Left colon (tissue), 2 donors: ENCODE measurements around the gene ARIH2. TPM values are rescaled to one million over a fixed set of nuclear protein-coding genes. Genes with fewer than 3 reads are reported as not detected.

Source experiments
- ATAC-seq: fragments of 200-7000 bp; cut with Tn5 transposase; one replicate; pipeline ENCODE4 v1.9.1; 2020; ENCODE audit warnings: mild to moderate bottlenecking, moderate library complexity
- DNase-seq, 2 donors: peaks; one replicate each; pipeline ENCODE4 v3.0.0-alpha.2; 2020
- intact Hi-C, 2 donors: fragments of 100-400 bp; cut with DNase I in 1 of 2; cut with micrococcal nuclease in 1 of 2; formaldehyde crosslinking; loops; one replicate each; pipeline versions ENCODE4 v1.11.2 to v1.14.0; 2022; cut with DNase I, micrococcal nuclease
- total RNA-seq, 2 donors: library from RNA; stranded (reverse); fragmentation: NEBNext Ultra II Directional; extraction: Animal tissue kit (Norgen Biotek cat#: 25700); gene quantifications; one replicate each; pipeline ENCODE4 v1.2.1, GENCODE V29; 2021
- donor health status: DM: no; HTN: no; CAD: no.
- donor health status: DM: yes; HTN: yes; CAD: no.

ARIH2 gene
- total RNA-seq, 2 donors from 2014 or later = 72.3 to 82.0 TPM

DNA sequence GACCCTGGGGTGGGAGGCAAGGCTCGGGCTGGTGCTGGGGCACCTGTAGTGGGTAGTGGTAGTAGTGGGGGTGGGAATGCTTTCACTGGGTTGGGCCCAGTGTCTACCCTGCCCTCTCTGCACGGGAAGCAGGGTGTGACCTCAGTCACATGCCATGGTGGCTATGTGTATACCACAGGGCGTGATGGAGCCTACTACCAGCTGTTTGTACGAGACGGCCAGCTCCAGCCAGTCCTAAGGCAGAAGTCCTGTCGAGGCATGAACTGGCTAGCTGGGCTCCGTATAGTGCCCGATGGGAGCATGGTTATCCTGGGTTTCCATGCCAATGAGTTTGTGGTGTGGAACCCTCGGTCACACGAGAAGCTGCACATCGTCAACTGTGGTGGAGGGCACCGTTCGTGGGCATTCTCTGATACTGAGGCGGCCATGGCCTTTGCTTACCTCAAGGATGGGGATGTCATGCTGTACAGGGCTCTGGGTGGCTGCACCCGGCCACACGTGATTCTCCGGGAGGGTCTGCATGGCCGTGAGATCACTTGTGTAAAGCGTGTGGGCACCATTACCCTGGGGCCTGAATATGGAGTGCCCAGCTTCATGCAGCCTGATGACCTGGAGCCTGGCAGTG lies 94.6 kb downstream of the ARIH2 start:
- intact Hi-C loops = no loop called here
- DNase-seq (no peak), ATAC-seq (no peak)

DNA sequence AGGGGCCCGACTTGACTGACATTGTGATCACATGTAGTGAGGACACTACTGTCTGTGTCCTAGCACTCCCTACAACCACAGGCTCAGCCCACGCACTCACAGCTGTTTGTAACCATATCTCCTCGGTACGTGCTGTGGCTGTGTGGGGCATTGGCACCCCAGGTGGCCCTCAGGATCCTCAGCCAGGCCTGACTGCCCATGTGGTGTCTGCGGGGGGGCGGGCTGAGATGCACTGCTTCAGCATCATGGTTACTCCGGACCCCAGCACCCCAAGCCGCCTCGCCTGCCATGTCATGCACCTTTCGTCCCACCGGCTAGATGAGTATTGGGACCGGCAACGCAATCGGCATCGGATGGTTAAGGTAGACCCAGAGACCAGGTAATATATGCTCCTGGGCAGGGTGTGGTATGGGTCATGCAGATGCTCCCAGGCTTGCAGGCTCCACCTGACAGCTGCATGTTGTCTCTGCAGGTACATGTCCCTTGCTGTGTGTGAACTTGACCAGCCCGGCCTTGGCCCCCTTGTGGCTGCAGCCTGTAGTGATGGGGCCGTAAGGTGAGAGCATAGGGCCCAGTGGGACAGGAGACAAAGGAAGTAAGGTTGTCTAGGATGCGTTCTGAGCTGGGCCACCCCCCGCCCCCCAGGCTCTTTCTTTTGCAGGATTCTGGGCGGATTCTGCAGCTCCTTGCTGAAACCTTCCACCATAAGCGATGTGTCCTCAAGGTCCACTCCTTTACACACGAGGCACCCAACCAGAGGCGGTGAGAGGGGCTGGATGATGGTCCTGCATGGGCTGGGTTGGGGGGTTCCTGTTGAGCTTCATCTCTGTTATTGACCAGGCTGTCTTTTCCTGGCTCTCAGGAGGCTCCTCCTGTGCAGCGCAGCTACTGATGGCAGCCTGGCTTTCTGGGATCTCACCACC lies 95.4 kb downstream of the ARIH2 start:
- intact Hi-C loops = no loop called here
- peak; percentile 39 for ATAC-seq
- peak in 1 of 2 donors; percentile 76 for DNase-seq

DNA sequence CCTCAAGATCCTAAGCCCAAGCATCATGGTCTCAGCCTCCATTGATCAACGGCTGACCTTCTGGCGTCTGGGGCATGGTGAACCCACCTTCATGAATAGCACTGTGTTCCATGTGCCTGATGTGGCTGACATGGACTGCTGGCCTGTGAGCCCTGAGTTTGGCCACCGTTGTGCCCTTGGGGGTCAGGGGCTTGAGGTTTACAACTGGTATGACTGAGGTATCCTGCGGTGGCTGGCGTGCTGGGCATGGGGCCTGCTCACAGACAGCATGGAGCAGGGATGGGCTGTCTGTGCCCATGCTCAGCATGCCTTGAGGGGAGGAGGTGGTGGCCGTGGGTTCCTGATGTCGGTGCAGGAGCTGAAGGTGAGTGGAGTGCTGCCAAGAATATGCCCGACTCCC lies 96.4 kb downstream of the ARIH2 start:
- DNase-seq (no peak), ATAC-seq (no peak)
- intact Hi-C loops = no loop called here

DNA sequence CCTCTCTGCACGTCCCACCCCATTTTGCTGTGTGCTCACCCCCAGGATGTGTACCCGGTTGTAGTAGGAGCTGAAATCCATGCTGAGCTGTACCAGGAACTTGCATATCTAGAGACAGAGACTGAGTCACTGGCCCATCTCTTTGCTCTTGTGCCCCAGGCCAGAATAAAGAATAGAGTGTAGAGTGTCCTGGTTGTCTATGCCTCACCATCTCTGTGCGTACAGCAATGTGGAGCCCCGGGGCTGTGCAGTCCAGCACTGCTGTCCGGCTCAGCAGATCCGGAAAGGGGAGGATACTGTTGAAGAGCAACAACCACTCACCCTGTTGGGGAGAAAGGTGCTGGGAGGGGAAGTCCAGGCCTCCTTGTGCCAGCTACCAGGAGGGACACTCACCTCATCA lies 97.1 kb downstream of the ARIH2 start:
- intact Hi-C loops = no loop called here
- ATAC-seq (no peak), DNase-seq (no peak)

DNA sequence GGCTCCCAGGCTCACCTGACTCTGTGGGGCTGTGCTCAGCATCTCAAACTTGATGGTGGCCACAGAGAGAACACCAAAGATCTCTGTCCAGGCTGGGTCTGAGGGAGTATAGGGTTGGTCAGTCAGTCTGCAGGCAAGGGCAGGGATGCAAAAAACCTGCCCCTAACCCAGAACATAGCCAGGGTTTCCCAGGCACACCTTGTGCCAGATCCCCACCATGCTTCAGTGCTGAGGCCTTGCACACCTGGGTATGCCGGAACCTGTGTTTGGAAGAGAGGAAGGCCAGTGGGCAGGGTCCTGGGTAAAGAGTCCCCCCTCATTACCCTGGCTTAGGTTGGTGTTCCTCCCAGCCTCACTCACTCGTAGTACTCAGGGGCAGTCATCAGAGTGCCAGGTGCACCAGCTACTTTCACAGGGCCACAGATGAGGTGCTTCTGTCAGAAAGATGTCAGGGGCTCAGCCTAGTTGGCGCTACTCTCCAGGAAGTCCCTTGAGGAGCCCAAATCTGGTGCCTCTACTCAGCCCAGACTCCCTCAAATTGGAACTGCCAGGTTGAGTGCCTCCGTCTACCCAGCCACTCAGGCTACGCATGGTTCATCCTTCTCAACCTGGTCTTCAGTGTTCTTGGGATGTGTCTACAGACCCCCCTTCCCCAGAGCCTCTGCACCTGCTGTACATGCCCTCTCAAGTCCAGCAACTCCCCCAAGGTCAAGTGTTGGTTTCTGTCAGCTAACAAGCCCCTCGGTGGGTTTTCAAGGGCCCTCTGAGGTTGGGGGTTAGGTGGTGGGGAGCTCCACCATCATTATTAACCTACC lies 98.0 kb downstream of the ARIH2 start:
- DNase-seq = no peak
- intact Hi-C loops = no loop called here
- no peak for ATAC-seq

DNA sequence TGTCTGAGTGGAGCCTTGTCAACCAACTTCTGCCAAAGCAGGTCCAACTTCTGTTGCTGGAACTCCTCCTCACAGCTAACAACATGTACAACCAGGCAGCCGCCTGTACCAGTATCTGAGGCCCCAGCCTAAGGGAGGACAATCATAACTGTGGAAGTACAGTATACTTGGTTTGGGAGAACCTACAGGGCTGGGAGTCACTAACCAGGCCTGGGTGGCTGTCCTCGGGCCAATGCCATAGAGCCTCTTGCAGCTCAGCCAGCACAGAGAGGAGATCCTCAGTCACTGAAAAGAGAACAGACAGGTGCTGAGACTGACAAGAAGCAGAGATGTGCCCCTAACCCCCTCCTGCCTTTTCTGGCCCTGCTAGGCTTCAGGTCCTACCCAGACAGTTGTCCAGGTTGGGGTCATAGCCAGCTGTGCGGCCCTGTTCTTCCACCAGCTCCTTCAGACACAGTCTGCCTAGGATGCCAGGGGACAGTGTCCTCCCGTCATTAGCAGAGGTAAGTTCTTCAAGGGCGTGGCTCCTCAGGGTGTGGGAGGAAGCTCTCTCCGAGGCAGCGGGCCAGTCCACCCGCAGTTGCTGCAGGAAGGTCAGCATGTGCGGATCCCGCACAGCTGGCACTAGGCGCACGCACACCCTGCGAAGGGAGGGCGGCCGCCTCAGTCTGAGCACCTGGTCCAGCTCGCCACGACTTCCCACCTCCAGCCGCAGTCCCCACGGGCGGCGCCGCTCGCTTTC lies 98.8 kb downstream of the ARIH2 start:
- DNase-seq = peak in 1 of 2 donors; percentile 80
- intact Hi-C loops = no loop called here
- ATAC-seq = peak; percentile 33

DNA sequence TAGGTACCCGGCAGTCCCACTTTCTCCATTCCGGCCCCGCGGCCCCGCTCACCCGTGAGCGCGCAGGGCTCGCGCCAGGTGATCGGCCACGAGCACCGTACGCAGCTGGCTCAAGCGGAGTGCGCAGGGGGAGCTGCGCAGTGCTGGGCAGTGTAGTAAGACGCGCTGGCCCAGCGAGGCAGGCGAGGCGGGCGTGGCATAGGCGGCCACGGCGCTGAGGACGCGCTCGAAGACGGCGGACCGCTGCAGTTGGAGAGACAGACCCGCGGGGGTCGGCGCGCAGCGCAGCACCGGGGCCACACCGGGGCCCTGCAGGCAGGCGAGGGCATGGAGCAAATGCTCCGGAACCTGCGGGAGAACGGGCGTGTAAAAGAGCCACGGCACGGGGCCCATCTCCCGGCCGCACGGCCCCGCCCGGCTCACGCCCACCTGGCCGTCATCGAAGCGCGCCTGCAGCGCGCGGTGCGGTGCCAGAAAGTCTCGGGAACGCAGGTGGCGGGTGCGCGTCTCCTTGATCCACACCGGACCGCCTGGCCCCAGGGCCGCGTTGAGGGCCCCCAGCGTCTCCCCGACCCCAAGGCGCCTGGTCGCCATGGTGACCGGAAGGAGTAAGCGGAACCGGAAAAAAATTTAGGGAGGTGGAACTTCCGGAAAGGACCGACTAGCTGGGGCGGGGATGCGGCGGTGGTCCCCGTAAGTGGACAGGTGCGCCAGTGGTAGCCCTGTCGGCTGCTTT lies 99.5 kb downstream of the ARIH2 start, which contains the start of gene DALRD3:
DALRD3 (minus strand) TSS at position 610 of the 736 bp plus-strand sequence; CDS start at position 594, 16 bp downstream.
- DNase-seq = peak; percentile 73 to 79
- intact Hi-C loops = no loop called here
- ATAC-seq = peak; percentile 25

DNA sequence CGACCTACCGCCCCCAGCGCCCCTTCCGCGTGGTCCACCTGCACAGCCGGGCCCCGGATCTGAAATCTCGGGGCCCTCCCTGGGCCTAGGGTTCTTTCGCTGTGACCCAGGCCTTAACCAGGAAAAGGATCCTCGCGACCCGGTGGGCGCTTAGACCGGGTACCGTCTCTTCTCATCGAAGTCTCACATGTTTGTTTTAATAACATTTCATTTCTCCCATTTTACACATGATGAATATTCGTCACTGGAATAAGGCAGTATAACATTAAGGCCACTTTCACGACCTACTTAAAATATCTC lies 100.0 kb downstream of the ARIH2 start:
- intact Hi-C loops = no loop called here
- DNase-seq = no peak
- no peak for ATAC-seq

DNA sequence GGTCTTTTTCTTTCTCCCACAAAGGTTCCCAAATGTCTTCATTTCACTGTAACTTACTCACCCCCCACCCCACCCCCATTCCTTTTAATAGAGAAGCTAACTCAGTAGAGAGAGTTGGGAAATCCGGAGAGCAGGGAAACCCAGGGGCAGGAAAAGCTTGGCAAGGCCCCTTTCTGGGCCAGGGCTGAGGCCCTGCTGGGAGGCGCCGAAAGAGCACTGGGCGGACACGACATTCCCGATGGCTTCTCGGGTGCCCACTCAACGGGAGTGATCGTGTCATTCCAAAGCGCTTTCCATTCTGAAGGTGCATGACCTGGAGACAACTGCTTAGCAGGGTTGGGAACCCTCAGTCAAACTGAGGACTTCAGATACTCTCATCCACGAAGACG lies 101.3 kb downstream of the ARIH2 start:
- ATAC-seq = no peak
- intact Hi-C loops = no loop called here
- peak in 1 of 2 donors; percentile 37 for DNase-seq

DNA sequence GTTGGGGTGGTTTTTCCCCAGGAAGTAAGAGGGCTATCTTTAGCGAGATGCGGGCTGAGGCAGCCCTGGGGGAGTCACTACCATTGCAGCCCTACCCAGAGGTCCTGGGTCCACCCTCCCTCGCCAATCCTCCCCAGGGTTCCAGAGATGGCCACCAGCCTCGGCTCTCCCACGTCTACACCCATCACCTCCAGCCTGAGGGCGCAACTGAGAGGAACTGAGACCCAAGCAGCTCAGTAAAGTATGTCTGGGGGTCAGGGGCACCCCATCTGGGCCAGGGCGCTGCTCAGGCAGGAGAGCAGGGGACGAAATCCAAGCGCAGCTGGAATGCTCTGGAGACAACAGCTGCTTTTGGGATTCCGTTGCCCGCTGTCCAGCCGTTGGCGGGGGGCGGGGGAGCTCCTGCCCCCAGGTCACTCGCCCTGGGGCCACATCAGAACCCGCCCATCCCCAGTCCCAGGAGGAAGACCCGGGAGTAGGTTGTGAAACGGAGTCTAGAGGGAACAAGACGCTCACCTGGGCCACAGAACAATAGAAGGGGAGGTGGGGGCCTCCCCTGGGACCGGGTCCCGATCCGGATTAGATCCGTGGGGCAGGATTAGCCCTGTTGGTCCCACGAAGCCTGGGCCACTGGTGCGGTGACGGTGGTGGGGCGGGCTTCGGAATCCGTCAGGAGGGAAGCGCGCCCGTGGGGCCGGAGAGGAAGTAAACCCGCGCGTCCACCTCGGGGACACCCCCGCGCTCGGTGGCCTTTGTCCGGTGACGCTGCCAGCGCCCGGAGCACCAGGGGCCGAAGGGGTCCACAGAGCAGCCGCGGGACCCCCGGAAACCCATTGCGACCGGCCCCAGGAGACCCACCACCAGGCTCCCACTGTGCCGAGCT lies 101.9 kb downstream of the ARIH2 start:
- peak; percentile 64 to 80 for DNase-seq
- intact Hi-C loops = no loop called here
- ATAC-seq = peak; percentile 34

DNA sequence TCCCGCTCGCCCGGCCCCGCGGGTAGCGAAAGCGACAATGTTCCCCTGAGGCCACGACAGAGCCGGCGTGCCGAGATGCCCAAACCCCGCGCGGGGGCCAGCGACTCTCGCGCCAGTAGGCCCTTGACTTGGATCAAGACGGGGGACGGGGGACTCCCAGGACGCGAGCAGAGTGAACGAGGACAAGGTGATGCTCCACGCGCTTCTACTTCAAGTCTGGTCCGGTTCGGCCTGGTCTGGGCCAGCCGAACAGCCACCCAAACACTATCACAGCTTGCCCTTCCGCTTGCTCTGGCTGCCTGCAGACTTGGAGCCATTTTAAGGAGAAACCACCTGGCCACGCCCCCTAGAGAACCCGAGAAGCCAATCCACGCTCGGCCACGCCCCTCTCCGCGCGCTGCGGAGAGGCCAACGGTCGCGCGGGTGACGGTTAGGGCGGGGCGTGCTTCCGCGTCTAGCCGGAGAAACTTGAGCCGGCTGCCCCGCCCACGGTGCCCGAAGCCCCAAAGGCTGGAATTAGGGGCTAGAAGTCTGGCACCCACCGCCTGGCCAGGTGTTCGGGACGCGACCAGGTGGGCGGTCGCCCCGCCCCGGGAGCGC lies 102.7 kb downstream of the ARIH2 start:
- DNase-seq (peak; percentile 99 to 100), ATAC-seq (peak; percentile 68)
- intact Hi-C loops = no loop called here

DNA sequence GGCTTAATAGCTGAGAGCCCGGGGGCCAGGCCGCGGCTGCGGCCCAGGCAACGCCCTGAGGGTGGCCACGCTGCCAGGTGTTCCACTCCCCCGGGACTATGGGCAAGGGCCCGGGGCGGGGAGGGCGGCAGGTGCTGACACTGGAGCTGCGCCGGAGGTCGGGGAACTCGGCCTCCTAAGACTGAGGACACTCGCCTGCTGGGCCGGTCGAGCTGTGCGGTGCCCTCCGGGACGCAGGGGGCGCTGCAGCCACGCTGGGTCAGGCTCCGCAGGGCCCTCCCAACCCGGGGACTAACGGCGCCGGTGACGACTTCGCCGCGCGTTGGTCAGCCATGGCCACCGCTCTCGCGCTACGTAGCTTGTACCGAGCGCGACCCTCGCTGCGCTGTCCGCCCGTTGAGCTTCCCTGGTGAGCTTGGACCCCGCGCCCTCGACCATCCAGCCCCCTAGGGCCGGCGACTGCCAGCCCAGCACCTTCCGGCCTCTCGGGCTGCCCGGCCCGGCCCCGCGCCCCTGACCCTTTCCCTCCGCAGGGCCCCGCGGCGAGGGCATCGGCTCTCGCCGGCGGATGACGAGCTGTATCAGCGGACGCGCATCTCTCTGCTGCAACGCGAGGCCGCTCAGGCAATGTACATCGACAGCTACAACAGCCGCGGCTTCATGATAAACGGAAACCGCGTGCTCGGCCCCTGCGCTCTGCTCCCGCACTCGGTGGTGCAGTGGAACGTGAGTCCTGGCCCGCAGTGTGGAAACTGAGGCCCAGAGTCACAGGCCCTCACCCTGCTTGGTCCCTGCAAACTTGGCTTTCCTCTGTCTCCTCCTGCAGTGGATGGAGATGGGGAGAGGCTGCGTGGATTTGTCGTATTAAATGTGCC lies 103.4 kb downstream of the ARIH2 start, which contains the start of gene NDUFAF3:
NDUFAF3 (plus strand) TSS at position 309 of the 875 bp plus-strand sequence; CDS start at position 333, 24 bp downstream.
- DNase-seq (peak; percentile 90 to 94), ATAC-seq (peak; percentile 62)
- intact Hi-C loops = no loop called here

DNA sequence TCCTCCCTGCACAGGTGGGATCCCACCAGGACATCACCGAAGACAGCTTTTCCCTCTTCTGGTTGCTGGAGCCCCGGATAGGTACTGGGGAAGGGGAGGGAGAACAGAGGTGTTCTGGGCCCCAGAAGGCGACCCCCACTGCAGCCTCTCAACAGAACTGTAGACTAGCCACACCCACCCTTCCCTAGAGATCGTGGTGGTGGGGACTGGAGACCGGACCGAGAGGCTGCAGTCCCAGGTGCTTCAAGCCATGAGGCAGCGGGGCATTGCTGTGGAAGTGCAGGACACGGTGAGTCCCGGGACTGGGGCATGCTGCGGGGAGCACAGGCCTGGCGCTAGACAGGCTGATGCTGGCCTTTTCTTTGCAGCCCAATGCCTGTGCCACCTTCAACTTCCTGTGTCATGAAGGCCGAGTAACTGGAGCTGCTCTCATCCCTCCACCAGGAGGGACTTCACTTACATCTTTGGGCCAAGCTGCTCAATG lies 104.1 kb downstream of the ARIH2 start:
- ATAC-seq (no peak), DNase-seq (peak in 1 of 2 donors; percentile 32)
- intact Hi-C loops = no loop called here

DNA sequence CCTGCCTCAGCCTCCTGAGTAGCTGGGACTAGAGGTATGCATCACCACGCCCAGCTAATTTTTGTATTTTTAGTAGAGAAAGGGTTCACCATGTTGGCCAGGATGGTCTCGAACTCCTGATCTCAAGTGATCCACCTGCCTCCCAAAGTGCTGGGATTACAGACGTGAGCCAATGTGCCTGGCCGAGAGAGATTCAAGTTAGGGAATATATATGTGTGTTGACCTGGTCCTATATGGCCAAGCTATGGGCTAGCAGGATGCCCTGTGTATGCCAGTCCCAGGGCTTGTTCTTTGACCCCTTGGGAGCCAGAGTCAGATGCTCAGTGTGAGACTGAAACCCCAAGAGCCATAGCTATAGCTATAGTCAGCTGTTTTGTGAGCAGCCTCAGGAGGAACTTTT lies 105.1 kb downstream of the ARIH2 start:
- DNase-seq (no peak), ATAC-seq (no peak)
- intact Hi-C loops = no loop called here

DNA sequence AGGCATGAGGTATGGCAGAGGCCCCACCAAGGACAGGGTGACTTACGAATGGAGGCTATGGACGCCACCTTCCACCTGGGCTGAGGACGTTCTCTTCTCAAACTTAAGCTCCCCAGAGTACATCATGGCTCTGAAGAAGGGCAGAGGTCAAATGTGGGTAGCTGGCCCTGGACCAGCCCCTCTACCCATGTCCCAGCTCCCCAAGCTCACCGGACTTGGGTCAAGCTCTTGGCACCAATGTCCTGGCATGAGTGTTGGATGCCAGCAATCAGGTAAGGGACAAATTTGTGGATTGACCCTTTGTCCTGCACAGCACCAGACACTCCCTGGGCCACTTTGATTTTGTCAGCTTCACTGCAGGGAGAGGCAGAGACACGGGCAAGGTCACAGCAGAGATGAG lies 105.8 kb downstream of the ARIH2 start:
- intact Hi-C loops = no loop called here
- ATAC-seq = no peak
- DNase-seq = no peak
